ENCODE results near the gene PIK3R1.

DNA sequence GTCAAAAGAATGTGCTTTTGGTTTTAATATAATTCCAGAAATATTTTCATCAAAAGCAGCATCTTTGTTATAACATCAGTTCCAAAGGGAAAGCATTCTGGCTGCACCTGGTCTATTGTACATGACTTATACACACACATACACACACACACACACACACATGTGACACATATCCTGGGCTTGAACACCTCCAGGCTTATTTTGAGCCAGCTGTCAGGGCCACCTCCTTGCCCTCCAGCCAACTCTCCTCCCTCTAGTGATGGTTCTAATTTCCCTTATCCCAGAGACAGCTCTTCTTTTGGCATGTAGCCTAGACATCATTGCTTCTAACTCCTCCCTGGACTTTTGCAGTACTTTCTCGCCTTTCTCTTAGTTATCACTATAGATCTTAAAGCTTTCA is 115.0 kb downstream of the PIK3R1 start:
- TF ChIP-seq, protein P1, sequence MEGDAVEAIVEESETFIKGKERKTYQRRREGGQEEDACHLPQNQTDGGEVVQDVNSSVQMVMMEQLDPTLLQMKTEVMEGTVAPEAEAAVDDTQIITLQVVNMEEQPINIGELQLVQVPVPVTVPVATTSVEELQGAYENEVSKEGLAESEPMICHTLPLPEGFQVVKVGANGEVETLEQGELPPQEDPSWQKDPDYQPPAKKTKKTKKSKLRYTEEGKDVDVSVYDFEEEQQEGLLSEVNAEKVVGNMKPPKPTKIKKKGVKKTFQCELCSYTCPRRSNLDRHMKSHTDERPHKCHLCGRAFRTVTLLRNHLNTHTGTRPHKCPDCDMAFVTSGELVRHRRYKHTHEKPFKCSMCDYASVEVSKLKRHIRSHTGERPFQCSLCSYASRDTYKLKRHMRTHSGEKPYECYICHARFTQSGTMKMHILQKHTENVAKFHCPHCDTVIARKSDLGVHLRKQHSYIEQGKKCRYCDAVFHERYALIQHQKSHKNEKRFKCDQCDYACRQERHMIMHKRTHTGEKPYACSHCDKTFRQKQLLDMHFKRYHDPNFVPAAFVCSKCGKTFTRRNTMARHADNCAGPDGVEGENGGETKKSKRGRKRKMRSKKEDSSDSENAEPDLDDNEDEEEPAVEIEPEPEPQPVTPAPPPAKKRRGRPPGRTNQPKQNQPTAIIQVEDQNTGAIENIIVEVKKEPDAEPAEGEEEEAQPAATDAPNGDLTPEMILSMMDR (IDR thresholded peaks at IDR 0.05) = no peak
- no peak for TF ChIP-seq POLR2A (IDR thresholded peaks at IDR 0.05)
